ENCODE measurements around the gene ADAMTSL2.

ADAMTSL2 gene

GRCh38 chr9:133583111-133583510 is 48.6 kb downstream of the ADAMTSL2 start:
- peaks cover 33% of the 10 kb centered on the region for H3K27me3 Mint-ChIP-seq (ENCODE audit: low read depth)
- no peaks in the 10 kb centered on the region for H3K36me3 Mint-ChIP-seq (ENCODE audit: low read depth)
- H3K27ac Mint-ChIP-seq = no peak overlapping the region
- no peaks in the 10 kb centered on the region for H3K9me3 Mint-ChIP-seq
- H3K4me1 Mint-ChIP-seq (ENCODE audit: low read depth) = no peaks in the 10 kb centered on the region
- no peak overlapping the region for H3K4me3 Mint-ChIP-seq

GRCh38 chr9:133583586-133583985 is 49.1 kb downstream of the ADAMTSL2 start:
- Mint-ChIP-seq H3K27me3 (ENCODE audit: low read depth) (peaks cover 29% of the 10 kb centered on the region), H3K4me3 (no peak overlapping the region), H3K36me3 (ENCODE audit: low read depth) (peaks cover 2% of the 10 kb centered on the region)

GRCh38 chr9:133584167-133584558 is 49.7 kb downstream of the ADAMTSL2 start:
- Mint-ChIP-seq H3K4me1 (ENCODE audit: low read depth) (no peaks in the 10 kb centered on the region), H3K36me3 (ENCODE audit: low read depth) (peaks cover 2% of the 10 kb centered on the region), H3K27me3 (ENCODE audit: low read depth) (peaks cover 29% of the 10 kb centered on the region), H3K27ac (no peak overlapping the region), H3K4me3 (no peak overlapping the region), H3K9me3 (peaks cover 5% of the 10 kb centered on the region)

More at GRCh38 chr9:133583586-133583985, 49.1 kb downstream of the ADAMTSL2 start:
- H3K9me3 Mint-ChIP-seq = peaks cover 4% of the 10 kb centered on the region
- no peak overlapping the region for H3K27ac Mint-ChIP-seq
- no peaks in the 10 kb centered on the region for H3K4me1 Mint-ChIP-seq (ENCODE audit: low read depth)

- no peak overlapping the region for H3K4me3 Mint-ChIP-seq
- H3K9me3 Mint-ChIP-seq = peaks cover 5% of the 10 kb centered on the region
- H3K27ac Mint-ChIP-seq = no peak overlapping the region
- H3K36me3 Mint-ChIP-seq (ENCODE audit: low read depth) = peaks cover 2% of the 10 kb centered on the region
- no peaks in the 10 kb centered on the region for H3K4me1 Mint-ChIP-seq (ENCODE audit: low read depth)
- peaks cover 29% of the 10 kb centered on the region for H3K27me3 Mint-ChIP-seq (ENCODE audit: low read depth)
These were observed 50.3 kb downstream of the ADAMTSL2 start for GRCh38 chr9:133584559-133585476.

- H3K9me3 Mint-ChIP-seq = peaks cover 5% of the 10 kb centered on the region
- H3K27me3 Mint-ChIP-seq (ENCODE audit: low read depth) = peaks cover 25% of the 10 kb centered on the region
- no peak overlapping the region for H3K27ac Mint-ChIP-seq
- H3K36me3 Mint-ChIP-seq (ENCODE audit: low read depth) = peaks cover 2% of the 10 kb centered on the region
- no peaks in the 10 kb centered on the region for H3K4me1 Mint-ChIP-seq (ENCODE audit: low read depth)
- no peak overlapping the region for H3K4me3 Mint-ChIP-seq
These were observed 51.2 kb downstream of the ADAMTSL2 start for GRCh38 chr9:133585481-133586351.

- Mint-ChIP-seq H3K27me3 (ENCODE audit: low read depth) (peaks cover 18% of the 10 kb centered on the region), H3K27ac (no peak overlapping the region), H3K4me1 (ENCODE audit: low read depth) (no peaks in the 10 kb centered on the region), H3K4me3 (no peak overlapping the region), H3K9me3 (peaks cover 5% of the 10 kb centered on the region), H3K36me3 (ENCODE audit: low read depth) (peaks cover 2% of the 10 kb centered on the region)
These were observed 52.5 kb downstream of the ADAMTSL2 start for GRCh38 chr9:133587051-133587450.

GRCh38 chr9:133587466-133587865 is 53.0 kb downstream of the ADAMTSL2 start:
- peaks cover 2% of the 10 kb centered on the region for H3K36me3 Mint-ChIP-seq (ENCODE audit: low read depth)
- H3K4me3 Mint-ChIP-seq = no peak overlapping the region
- H3K27ac Mint-ChIP-seq = no peak overlapping the region
- H3K27me3 Mint-ChIP-seq (ENCODE audit: low read depth) = peaks cover 18% of the 10 kb centered on the region
- H3K4me1 Mint-ChIP-seq (ENCODE audit: low read depth) = no peaks in the 10 kb centered on the region
- peaks cover 5% of the 10 kb centered on the region for H3K9me3 Mint-ChIP-seq

- H3K4me1 Mint-ChIP-seq (ENCODE audit: low read depth) = no peaks in the 10 kb centered on the region
- H3K9me3 Mint-ChIP-seq = peaks cover 5% of the 10 kb centered on the region
- no peak overlapping the region for H3K27ac Mint-ChIP-seq
- peaks cover 11% of the 10 kb centered on the region for H3K27me3 Mint-ChIP-seq (ENCODE audit: low read depth)
- no peak overlapping the region for H3K4me3 Mint-ChIP-seq
- peaks cover 2% of the 10 kb centered on the region for H3K36me3 Mint-ChIP-seq (ENCODE audit: low read depth)
These were observed 55.1 kb downstream of the ADAMTSL2 start for GRCh38 chr9:133589454-133590227.

GRCh38 chr9:133590231-133590855 is 55.8 kb downstream of the ADAMTSL2 start:
- Mint-ChIP-seq H3K27me3 (ENCODE audit: low read depth) (peaks cover 8% of the 10 kb centered on the region), H3K9me3 (peaks cover 5% of the 10 kb centered on the region), H3K27ac (no peak overlapping the region), H3K4me3 (no peak overlapping the region), H3K4me1 (ENCODE audit: low read depth) (no peaks in the 10 kb centered on the region), H3K36me3 (ENCODE audit: low read depth) (peaks cover 2% of the 10 kb centered on the region)

GRCh38 chr9:133591116-133591910 is 56.8 kb downstream of the ADAMTSL2 start:
- Mint-ChIP-seq H3K4me1 (ENCODE audit: low read depth) (no peaks in the 10 kb centered on the region), H3K36me3 (ENCODE audit: low read depth) (peaks cover 2% of the 10 kb centered on the region), H3K9me3 (peaks cover 7% of the 10 kb centered on the region), H3K27me3 (ENCODE audit: low read depth) (no peaks in the 10 kb centered on the region), H3K4me3 (no peak overlapping the region), H3K27ac (no peak overlapping the region)

GRCh38 chr9:133591985-133592384 is 57.5 kb downstream of the ADAMTSL2 start:
- Mint-ChIP-seq H3K4me1 (ENCODE audit: low read depth) (no peaks in the 10 kb centered on the region), H3K27me3 (ENCODE audit: low read depth) (no peaks in the 10 kb centered on the region), H3K36me3 (ENCODE audit: low read depth) (peaks cover 2% of the 10 kb centered on the region), H3K9me3 (peaks cover 12% of the 10 kb centered on the region), H3K27ac (no peak overlapping the region), H3K4me3 (no peak overlapping the region)

- Mint-ChIP-seq H3K4me3 (no peak overlapping the region), H3K9me3 (peaks cover 21% of the 10 kb centered on the region), H3K27ac (no peak overlapping the region), H3K27me3 (ENCODE audit: low read depth) (no peaks in the 10 kb centered on the region), H3K36me3 (ENCODE audit: low read depth) (peaks cover 3% of the 10 kb centered on the region), H3K4me1 (ENCODE audit: low read depth) (no peaks in the 10 kb centered on the region)
These were observed 58.4 kb downstream of the ADAMTSL2 start for GRCh38 chr9:133592731-133593409.
